Measurements from ENCODE around the gene AMY1C.
"Not testable (repeated sequence)": the region's sequence is repeated elsewhere in the genome, so short reads cannot be mapped to it uniquely, and the experiment has no call there.

AMY1C gene

DNA sequence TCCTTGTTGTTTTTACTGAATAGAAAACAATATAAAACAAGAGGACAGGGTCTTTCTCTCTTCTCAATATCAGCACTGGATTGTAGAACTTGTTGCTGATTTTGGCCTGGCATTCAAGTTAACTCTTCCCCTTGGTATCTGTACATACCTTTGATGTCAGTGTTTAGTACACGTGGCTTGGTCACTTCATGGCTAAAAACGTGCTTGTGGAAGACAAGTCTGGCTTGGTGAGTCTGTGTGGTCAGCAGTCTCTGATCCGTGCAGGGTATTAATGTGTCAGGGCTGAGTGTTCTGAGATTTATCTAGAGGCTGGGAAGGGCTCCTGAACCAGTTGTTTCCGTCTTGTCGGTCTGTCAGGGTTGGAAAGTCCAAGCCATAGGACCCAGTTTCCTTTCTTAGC is at the start of gene AMY1C:
AMY1C (plus strand) TSS at position 301 of the 400 bp plus-strand sequence. CDS start 572 bp downstream, outside the sequence.
- not testable (repeated sequence) for DNase-seq

DNA sequence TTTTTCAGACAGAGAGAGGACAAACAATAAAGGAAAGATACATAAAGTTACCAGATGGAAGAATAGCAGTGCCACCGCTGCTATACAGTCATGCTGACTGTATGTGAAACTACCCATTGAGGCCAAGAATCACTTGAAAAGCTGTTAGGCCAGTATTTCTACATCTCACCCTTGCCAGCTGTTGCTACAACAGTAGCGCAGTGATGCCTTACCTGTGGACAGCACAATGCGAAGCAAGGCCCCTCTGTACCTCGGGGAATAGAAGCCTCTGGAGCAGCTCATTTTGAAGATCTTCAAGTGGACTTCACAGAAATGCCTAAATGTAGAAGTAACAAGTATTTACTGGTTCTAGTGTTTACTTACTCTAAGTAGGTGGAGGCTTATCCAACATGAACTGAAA is 49.0 kb upstream of the AMY1C start:
- not testable (repeated sequence) for DNase-seq

DNA sequence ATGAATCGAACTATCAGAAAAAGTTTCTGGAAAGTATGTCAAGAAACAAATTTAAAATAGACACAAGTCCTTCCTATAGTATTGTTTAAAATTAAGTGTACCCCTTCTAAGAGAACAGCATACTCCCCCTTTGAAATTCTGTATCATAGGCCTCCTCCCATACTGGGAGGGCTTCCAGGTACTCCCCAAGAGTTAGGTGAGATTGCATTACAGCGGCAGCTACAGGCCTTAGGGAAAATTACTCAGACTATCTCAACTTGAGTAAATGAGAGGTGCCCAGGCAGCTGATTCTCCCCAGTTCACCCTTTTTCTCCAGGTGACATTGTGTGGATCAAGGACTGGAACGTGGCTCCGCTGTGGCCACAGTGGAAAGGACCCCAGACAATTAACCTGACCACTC is 48.4 kb upstream of the AMY1C start:
- not testable (repeated sequence) for DNase-seq

DNA sequence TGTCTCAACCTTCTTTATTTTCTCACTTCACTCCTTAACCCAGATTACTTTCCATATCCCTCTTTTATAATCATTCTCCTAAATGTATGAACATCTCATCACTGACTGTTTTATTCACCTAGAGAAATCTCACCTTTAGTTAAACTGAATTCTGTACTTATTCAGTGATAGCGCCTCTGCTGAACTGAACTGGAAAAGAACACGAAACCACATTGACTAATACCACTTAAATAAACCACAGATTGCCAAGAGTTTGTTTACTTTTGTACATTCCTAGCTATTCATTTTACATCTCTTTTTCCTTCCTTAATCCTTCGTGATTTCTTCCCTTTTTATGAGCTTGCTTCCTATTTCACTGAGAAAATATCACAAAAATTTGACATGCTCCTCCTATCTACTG is 42.0 kb upstream of the AMY1C start:
- not testable (repeated sequence) for DNase-seq

DNA sequence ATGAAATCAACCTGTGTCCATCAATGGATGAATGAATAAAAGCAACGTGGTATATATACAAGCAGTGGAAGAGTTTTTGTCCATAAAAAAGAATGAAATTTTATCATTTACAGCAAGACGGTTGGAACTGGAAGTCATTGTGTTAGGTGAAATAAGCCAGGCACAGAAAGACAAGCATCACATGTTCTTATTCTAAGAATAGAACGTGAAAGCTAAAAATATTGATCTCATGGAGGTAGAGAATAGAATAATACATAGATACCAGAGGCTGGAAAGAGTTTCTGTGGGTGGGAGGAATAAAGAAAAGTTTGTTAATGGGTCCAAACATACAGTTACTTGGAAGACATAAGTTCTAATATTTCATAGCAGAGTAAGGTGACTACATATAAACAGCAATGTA is 39.3 kb upstream of the AMY1C start:
- not testable (repeated sequence) for DNase-seq

DNA sequence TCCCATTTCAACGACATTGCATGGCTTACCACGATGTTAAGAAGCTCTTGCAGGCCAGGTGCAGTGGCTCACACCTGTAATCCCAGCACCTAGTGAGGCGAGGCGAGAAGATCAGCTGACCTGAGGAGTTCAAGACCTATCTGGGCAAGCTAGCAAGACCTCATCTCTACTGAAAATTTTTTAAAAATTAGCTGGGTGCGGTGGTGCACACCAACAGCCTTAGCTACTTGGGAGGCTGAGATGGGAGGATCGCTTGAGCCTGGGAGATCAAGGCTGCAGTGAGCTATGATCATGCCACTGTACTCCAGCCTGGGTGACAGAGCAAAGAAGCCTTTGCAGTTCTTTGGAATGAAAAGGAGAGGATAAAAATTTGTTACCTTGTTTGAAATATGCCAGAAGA is 32.3 kb upstream of the AMY1C start:
- DNase-seq, result not testable (repeated sequence)

DNA sequence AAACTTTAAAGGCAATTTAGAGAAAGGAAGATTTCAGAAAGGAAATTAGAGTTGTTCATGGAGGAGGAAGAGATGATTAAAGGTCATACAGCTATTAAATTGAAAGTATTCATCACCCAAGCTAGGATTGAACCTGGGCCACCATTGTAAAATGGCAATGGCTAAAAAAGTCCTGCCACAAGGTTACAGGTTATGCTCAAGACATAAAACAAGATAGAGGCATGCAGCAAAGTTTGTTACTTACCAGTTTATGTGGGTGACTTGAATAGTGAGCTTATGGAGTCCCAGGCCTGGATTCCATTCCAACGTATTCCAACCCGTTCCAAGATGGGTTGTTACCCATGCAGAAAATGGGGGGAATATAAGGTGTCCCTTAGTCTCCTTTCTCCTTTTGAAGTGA is 28.2 kb upstream of the AMY1C start:
- DNase-seq, result not testable (repeated sequence)

DNA sequence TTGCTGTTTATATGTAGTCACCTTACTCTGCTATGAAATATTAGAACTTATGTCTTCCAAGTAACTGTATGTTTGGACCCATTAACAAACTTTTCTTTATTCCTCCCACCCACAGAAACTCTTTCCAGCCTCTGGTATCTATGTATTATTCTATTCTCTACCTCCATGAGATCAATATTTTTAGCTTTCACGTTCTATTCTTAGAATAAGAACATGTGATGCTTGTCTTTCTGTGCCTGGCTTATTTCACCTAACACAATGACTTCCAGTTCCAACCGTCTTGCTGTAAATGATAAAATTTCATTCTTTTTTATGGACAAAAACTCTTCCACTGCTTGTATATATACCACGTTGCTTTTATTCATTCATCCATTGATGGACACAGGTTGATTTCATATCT is 14.4 kb upstream of the AMY1C start:
- DNase-seq, result not testable (repeated sequence)

DNA sequence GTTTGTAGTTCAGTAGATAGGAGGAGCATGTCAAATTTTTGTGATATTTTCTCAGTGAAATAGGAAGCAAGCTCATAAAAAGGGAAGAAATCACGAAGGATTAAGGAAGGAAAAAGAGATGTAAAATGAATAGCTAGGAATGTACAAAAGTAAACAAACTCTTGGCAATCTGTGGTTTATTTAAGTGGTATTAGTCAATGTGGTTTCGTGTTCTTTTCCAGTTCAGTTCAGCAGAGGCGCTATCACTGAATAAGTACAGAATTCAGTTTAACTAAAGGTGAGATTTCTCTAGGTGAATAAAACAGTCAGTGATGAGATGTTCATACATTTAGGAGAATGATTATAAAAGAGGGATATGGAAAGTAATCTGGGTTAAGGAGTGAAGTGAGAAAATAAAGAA is 11.7 kb upstream of the AMY1C start:
- not testable (repeated sequence) for DNase-seq

DNA sequence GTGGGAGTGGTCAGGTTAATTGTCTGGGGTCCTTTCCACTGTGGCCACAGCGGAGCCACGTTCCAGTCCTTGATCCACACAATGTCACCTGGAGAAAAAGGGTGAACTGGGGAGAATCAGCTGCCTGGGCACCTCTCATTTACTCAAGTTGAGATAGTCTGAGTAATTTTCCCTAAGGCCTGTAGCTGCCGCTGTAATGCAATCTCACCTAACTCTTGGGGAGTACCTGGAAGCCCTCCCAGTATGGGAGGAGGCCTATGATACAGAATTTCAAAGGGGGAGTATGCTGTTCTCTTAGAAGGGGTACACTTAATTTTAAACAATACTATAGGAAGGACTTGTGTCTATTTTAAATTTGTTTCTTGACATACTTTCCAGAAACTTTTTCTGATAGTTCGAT is 5.2 kb upstream of the AMY1C start:
- DNase-seq, result not testable (repeated sequence)

DNA sequence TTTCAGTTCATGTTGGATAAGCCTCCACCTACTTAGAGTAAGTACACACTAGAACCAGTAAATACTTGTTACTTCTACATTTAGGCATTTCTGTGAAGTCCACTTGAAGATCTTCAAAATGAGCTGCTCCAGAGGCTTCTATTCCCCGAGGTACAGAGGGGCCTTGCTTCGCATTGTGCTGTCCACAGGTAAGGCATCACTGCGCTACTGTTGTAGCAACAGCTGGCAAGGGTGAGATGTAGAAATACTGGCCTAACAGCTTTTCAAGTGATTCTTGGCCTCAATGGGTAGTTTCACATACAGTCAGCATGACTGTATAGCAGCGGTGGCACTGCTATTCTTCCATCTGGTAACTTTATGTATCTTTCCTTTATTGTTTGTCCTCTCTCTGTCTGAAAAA is 4.7 kb upstream of the AMY1C start:
- DNase-seq, result not testable (repeated sequence)

DNA sequence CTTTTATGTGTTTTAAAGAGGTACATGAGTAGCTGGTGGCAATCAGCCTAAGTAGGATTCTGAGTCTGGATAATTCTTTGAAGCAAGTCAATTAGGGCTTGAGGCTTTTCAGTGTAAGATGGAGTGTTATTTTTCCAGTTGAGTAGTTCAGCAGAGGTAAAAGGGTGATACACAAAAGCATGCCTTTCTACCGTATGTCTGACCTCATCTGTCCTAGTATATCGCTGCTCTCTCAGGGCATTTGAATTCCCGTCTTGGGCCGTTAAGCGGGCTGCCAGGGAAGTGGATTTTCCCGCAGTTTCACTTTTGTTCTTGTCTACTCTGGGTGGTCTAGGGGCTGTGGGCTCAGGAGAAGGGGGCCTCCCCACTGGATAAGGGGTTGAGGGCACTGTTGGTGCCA is 1.4 kb upstream of the AMY1C start:
- DNase-seq, result not testable (repeated sequence)

DNA sequence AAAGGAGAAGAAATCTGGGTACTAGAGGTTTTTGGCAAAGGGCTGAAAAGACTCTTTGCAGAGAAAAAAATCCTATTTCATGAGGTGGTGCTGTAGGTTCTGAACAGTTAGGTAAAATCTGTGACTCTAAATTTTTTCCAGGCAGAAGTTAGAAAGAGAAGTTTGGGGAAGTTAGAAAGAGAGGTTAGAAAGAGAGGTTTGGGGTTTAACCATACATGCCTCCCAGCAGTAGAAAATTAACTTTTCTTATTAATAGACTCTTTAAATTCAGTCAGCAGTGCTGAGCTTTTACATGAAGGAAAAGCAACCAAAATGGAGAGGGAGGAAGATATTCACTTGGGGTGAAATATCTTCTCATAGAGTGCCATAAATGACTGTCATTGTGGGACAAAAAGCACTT is 12.2 kb downstream of the AMY1C start:
- DNase-seq, result no peak

DNA sequence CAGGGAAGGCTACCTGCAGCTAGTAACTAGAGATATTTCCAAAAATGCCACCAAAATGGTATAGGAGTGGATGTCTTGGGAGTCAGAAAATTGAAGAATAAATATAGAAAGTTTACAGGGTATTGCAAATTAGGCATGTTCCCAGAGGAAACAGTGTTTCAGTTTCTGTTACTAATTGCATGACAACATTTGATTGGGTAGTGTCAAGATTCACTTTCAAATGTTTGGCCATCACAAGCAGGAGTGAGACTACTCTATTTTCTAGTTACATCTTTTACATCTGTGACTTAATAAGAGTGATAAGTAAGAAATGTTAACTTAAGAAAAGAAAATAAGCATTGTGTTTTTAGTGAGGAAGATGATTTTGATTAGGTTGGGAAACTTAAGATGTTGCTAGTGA is 30.2 kb downstream of the AMY1C start:
- DNase-seq, result no peak

DNA sequence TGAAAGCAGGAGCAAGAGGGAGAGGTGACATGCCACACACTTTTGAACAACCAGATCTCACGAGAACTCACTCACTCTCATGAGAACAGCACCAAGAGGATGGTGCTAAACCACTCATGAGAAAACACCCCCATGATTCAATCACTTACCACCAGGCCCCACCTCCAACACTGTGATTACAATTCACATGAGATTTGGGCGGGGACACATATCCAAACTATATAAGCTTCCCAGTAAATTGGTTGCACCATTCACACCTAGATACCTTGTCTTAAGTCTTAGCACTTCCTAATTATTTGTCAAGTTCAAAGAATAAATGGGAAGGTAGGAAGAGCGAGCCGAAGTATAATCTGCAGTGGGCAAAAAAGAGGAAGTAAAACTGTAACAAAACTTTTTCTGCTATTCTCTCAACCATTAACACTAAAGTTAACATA is 34.3 kb downstream of the AMY1C start:
- DNase-seq, result no peak

DNA sequence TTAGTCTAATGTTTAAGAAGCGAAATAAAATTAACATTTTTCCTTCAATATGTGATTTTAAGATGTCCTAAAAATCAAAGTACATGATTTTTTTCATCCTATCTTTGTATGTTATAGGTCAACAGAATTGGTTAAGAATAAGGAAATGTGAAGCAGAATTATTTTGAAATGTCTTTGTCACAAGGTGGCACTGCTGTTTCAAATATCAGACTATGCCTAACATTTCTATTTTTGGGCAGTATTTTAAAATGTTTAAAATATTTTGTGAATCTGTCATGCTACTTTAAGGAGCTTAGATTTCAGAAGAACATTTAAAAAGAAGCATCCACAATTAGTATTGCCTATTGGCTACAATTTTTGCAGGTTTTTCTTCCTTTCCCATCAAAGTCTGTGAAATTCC is 38.7 kb downstream of the AMY1C start:
- DNase-seq, result no peak

DNA sequence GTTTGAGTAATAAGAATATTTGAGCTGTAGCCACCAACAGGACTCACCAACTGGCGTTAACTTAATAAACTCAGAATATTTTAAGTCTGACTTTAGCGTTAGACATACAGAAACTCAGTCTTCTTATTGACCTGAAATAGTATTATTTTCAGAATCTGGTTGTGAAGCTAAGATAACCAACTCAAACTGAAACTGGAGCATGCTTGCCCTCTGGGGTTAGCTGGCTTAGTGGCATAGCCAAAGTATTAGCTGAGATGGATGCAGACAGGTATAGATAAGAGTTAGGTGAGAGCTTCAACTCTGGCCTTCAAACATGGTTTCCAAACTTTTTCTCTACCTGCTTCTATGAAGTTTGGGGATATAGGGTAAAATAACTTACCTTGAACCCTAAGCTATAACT is 40.5 kb downstream of the AMY1C start:
- no peak for DNase-seq
